HL-60 (cell line): Measurements from ENCODE around the gene EIPR1.

Experiments
- DNase-seq, 2 experiments: peaks; one replicate each; pipeline ENCODE4 v3.0.0-alpha.2; 2010 to 2020; ENCODE audit warnings: low read depth in 1 of 2, low spot score in 1 of 2
- H3K27ac ChIP-seq: fragments of 250-450 bp; sonication (Bioruptor Pico); replicated peaks from 2 replicates; pipeline ENCODE4 v1.5.1; 2020; ENCODE audit warnings: mild to moderate bottlenecking, moderate library complexity
- H3K27me3 ChIP-seq: fragments of 250-450 bp; sonication (Bioruptor Pico); 2 replicates; pipeline ENCODE4 v1.5.1; 2021; ENCODE audit warnings: mild to moderate bottlenecking, moderate library complexity; ENCODE audit not compliant: insufficient read depth, poor library complexity, severe bottlenecking
- H3K4me3 ChIP-seq: replicated peaks from 2 replicates; pipeline ENCODE4 v1.5.1; 2011; ENCODE audit warnings: mild to moderate bottlenecking, control low read depth, low read length; ENCODE audit not compliant: insufficient read depth
- GABPA ChIP-seq: IDR thresholded peaks from 2 replicates; pipeline ENCODE4 v1.6.1; 2012; ENCODE audit warnings: low read depth
- POLR2AphosphoS5 ChIP-seq: IDR thresholded peaks from 2 replicates; pipeline ENCODE4 v1.6.1; 2012; ENCODE audit warnings: low read depth
- SPI1 ChIP-seq: IDR thresholded peaks from 2 replicates; pipeline ENCODE4 v1.6.1; 2012; ENCODE audit warnings: low read depth, mild to moderate bottlenecking, borderline replicate concordance
- TF ChIP-seq, protein P1 (sequence below): IDR thresholded peaks from 2 replicates; pipeline ENCODE4 v1.6.1; 2012; ENCODE audit warnings: low read depth; ENCODE audit not compliant: insufficient replicate concordance
- TF ChIP-seq, protein P2 (sequence below): IDR thresholded peaks from one replicate; pipeline ENCODE4 v1.5.1; 2011; ENCODE audit warnings: low read length, control low read depth, inconsistent platforms; ENCODE audit not compliant: insufficient read depth

EIPR1 gene

GRCh38 chr2:3180082-3180908 is 197.3 kb downstream of the EIPR1 start:
- no peak overlapping the region for H3K4me3 ChIP-seq
- H3K27ac ChIP-seq = no peak overlapping the region
- H3K27me3 ChIP-seq = no peaks in the 10 kb centered on the region
- no peak for DNase-seq
- TF ChIP-seq GABPA (no peak), SPI1 (no peak), POLR2AphosphoS5 (no peak)
- TF ChIP-seq, protein P1, sequence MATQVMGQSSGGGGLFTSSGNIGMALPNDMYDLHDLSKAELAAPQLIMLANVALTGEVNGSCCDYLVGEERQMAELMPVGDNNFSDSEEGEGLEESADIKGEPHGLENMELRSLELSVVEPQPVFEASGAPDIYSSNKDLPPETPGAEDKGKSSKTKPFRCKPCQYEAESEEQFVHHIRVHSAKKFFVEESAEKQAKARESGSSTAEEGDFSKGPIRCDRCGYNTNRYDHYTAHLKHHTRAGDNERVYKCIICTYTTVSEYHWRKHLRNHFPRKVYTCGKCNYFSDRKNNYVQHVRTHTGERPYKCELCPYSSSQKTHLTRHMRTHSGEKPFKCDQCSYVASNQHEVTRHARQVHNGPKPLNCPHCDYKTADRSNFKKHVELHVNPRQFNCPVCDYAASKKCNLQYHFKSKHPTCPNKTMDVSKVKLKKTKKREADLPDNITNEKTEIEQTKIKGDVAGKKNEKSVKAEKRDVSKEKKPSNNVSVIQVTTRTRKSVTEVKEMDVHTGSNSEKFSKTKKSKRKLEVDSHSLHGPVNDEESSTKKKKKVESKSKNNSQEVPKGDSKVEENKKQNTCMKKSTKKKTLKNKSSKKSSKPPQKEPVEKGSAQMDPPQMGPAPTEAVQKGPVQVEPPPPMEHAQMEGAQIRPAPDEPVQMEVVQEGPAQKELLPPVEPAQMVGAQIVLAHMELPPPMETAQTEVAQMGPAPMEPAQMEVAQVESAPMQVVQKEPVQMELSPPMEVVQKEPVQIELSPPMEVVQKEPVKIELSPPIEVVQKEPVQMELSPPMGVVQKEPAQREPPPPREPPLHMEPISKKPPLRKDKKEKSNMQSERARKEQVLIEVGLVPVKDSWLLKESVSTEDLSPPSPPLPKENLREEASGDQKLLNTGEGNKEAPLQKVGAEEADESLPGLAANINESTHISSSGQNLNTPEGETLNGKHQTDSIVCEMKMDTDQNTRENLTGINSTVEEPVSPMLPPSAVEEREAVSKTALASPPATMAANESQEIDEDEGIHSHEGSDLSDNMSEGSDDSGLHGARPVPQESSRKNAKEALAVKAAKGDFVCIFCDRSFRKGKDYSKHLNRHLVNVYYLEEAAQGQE = no peak
- TF ChIP-seq, protein P2, sequence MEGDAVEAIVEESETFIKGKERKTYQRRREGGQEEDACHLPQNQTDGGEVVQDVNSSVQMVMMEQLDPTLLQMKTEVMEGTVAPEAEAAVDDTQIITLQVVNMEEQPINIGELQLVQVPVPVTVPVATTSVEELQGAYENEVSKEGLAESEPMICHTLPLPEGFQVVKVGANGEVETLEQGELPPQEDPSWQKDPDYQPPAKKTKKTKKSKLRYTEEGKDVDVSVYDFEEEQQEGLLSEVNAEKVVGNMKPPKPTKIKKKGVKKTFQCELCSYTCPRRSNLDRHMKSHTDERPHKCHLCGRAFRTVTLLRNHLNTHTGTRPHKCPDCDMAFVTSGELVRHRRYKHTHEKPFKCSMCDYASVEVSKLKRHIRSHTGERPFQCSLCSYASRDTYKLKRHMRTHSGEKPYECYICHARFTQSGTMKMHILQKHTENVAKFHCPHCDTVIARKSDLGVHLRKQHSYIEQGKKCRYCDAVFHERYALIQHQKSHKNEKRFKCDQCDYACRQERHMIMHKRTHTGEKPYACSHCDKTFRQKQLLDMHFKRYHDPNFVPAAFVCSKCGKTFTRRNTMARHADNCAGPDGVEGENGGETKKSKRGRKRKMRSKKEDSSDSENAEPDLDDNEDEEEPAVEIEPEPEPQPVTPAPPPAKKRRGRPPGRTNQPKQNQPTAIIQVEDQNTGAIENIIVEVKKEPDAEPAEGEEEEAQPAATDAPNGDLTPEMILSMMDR = no peak

- Histone ChIP-seq H3K4me3 (no peak overlapping the region), H3K27ac (no peak overlapping the region), H3K27me3 (no peaks in the 10 kb centered on the region)
- DNase-seq = no peak
- no peak for TF ChIP-seq SPI1
- TF ChIP-seq GABPA = no peak
- TF ChIP-seq, protein P2 = no peak
- TF ChIP-seq POLR2AphosphoS5 = no peak
- TF ChIP-seq, protein P1 = no peak
Observed at GRCh38 chr2:3179626-3180025, 198.0 kb downstream of the EIPR1 start.

DNA sequence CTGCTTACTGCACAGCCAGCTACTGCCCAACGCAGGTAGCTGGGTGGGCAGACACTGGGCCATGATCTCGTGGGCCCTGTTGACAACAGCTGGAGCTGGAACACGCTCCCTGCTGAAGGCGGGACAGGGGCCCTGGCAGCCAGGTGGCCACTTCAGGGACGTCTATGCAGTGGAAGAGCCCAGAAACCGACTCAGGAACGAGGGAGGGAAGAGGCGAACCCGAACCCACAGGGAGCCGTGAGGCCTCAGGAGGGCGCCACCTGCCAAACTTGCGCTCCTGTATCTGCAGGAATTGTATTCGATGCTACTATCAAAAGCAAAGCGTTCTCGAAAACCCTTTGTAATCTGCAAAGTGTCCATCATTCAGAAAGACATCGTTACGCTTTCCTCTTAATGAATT is 198.4 kb downstream of the EIPR1 start:
- no peak for TF ChIP-seq SPI1
- TF ChIP-seq, protein P2 = peak; percentile 7
- no peak for DNase-seq
- H3K4me3 ChIP-seq = no peak overlapping the region
- no peaks in the 10 kb centered on the region for H3K27me3 ChIP-seq
- H3K27ac ChIP-seq = no peak overlapping the region

DNA sequence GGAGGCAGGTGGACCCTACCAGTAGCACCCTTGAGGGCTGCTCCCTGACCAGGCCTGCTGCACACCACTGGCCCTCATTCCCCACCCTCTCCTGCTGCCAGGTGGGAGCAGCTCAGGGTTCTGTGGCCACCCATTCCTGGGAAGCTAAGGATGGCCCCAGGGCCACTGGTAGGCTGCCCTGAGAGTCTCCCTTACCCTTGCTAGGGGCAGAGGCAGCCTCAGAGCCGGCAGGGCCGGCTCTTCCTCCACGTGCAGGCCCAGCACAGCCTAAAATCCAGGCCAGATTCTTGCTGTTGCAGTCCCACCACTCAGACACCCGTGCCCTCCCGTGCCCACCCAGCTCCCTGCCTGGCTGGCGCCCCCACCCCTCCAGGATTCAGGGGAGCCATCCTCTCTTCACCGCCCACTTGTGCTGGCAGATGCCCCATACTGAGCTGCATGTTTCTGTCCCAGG is 199.0 kb downstream of the EIPR1 start:
- H3K27ac ChIP-seq = no peak overlapping the region
- TF ChIP-seq POLR2AphosphoS5 (no peak), GABPA (no peak)
- TF ChIP-seq, protein P2 = no peak
- TF ChIP-seq, protein P1 = no peak
- H3K27me3 ChIP-seq = no peaks in the 10 kb centered on the region
- H3K4me3 ChIP-seq = no peak overlapping the region
- DNase-seq = no peak
